ENCODE results near the gene FCRLB. TPM values are rescaled to one million over a fixed set of nuclear protein-coding genes. Genes with fewer than 3 reads are reported as not detected.

Gene FCRLB
- total and polyA plus RNA-seq, 9 of the 15 experiments (the other 6 are each of a cell fraction or from before 2014, with no cell fraction given): 0.20 to 4.6 (median 1.3) TPM

GRCh38 chr1:161773791-161774190, 52.4 kb downstream of the FCRLB start:
- ChIA-PET CTCF (ENCODE audit: low intra/inter-chr PET ratio) (no interaction called here), POLR2A (interaction anchor here (0.6 kb wide), 1 partner anchor 264 kb away, joined by 3 read pairs; no protein-coding TSS in a partner anchor)
- no TSS peak for BruUV-seq (replicated peaks)
- no peak overlapping the region for H3K4me2 ChIP-seq (ENCODE audit: insufficient read depth, low read length)
- peaks cover 0 to 23% of the 10 kb centered on the region in 2 experiments; a peak in 3 of 5 replicates for H3K4me1 ChIP-seq (replicated peaks in 1 of 2; ENCODE audit: control insufficient read depth in 2 of 2, insufficient read depth in 2 of 2, low read length in 2 of 2)
- H3K9ac ChIP-seq (ENCODE audit: insufficient read depth in 1 of 2, low read depth in 2 of 2, low read length in 2 of 2): no peak overlapping the region
- H3K27me3 ChIP-seq (ENCODE audit: control insufficient read depth in 2 of 2, insufficient read depth in 2 of 2, low read length in 2 of 2): no peaks in the 10 kb centered on the region
- WGBS (ENCODE audit: insufficient coverage, low coverage, missing lambda C conversion rate): 8% methylated on average over 4 of the region's 4 CpGs
- no peak overlapping the region for H3K4me3 ChIP-seq
- H3K79me2 ChIP-seq (ENCODE audit: control insufficient read depth, insufficient read depth, low read length): peaks cover 95% of the 10 kb centered on the region
- peaks cover 5% of the 10 kb centered on the region for H3K36me3 ChIP-seq (ENCODE audit: control insufficient read depth, insufficient read depth, low read length)
- FAIRE-seq (no peak), DNase-seq (ENCODE audit: extremely low read depth in 1 of 4, low spot score in 3 of 4) (no peak), ATAC-seq (no peak)
- no peaks in the 10 kb centered on the region for H3K9me1 ChIP-seq (ENCODE audit: control insufficient read depth, insufficient read depth, low read length)
- H3K9me3 ChIP-seq (replicated peaks; ENCODE audit: control insufficient read depth, insufficient read depth, low read depth, low read length): no peaks in the 10 kb centered on the region
- H2AFZ ChIP-seq (ENCODE audit: low read depth, low read length): no peak overlapping the region
- TF ChIP-seq PHB (CRISPR knock-in tag; IDR thresholded peaks at IDR 0.05): no peak
- no peak for TF ChIP-seq NONO (IDR thresholded peaks at IDR 0.05; ENCODE audit: low read depth in 2 of 2, low read length in 1 of 2)
- no peak for TF ChIP-seq CHCHD3 (CRISPR knock-in tag; IDR thresholded peaks at IDR 0.05)
- no peak for TF ChIP-seq ADNP (tag; IDR thresholded peaks at IDR 0.05)
- no peak for TF ChIP-seq FOS (IDR thresholded peaks at IDR 0.05; ENCODE audit: extremely low read depth, insufficient read length)
- no peak for TF ChIP-seq ZNF655 (CRISPR knock-in tag; IDR thresholded peaks at IDR 0.05)
- no peak for TF ChIP-seq ZZZ3 (IDR thresholded peaks at IDR 0.05)
- no peak for TF ChIP-seq MTA2 (IDR thresholded peaks at IDR 0.05; ENCODE audit: low read depth)
- no peak for TF ChIP-seq NFIC (IDR thresholded peaks at IDR 0.05)
- TF ChIP-seq ZNF445 (CRISPR knock-in tag; IDR thresholded peaks at IDR 0.05; ENCODE audit: low read depth): no peak
- no peak for TF ChIP-seq KLF16 (IDR thresholded peaks at IDR 0.05)
- TF ChIP-seq ZNF318 (IDR thresholded peaks at IDR 0.05; ENCODE audit: borderline replicate concordance in 1 of 2, low read depth in 1 of 2): no peak
- no peak overlapping the region for H3K27ac ChIP-seq (ENCODE audit: extremely low read depth, low read depth, low read length)
- in situ Hi-C loops (cut with MboI) (no loop called here), intact Hi-C loops (cut with micrococcal nuclease) (no loop called here)
- H4K20me1 ChIP-seq (replicated peaks; ENCODE audit: control insufficient read depth, insufficient read depth, low read length): peaks cover 21% of the 10 kb centered on the region

Measured in K562 (cell line).